H1 (cell line): ENCODE data around the gene PTN. TPM values are rescaled to one million over a fixed set of nuclear protein-coding genes. Genes with fewer than 3 reads are reported as not detected.

Source experiments
- CTCF ChIA-PET: fragments of 300-600 bp; sonication (Branson Sonifier 250); formaldehyde crosslinking; loops from one replicate; lab custom pipeline; 2021; ENCODE audit not compliant: partially characterized antibody; lab: Charles Lee
- POLR2A ChIA-PET: fragments of 300-600 bp; sonication (Branson Sonifier 250); formaldehyde crosslinking; loops from one replicate; lab custom pipeline; 2021; ENCODE audit warnings: inconsistent platforms; ENCODE audit not compliant: partially characterized antibody; lab: Charles Lee
- DNase-seq, 2 experiments: peaks; one replicate each; pipeline versions ENCODE4 v3.0.0 to v3.0.0-alpha.2; 2010 to 2022; ENCODE audit warnings: low spot score in 2 of 2, low read depth in 1 of 2, mixed read lengths in 1 of 2
- FAIRE-seq: peaks from 2 replicates; lab custom pipeline; 2011; peaks lifted over from hg19 to GRCh38; lab: Jason Lieb, UNC
- H2AFZ ChIP-seq: 2 replicates; pipeline ENCODE4 v1.8.1; 2012; ENCODE audit warnings: low read length, inconsistent platforms
- H2AK5ac ChIP-seq: 2 replicates; pipeline ENCODE4 v1.6.1; 2013; ENCODE audit warnings: low read depth, low read length
- H2BK120ac ChIP-seq: replicated peaks from 2 replicates; pipeline ENCODE3; 2013; ENCODE audit warnings: low read depth, low read length, inconsistent platforms
- H2BK12ac ChIP-seq: 2 replicates; pipeline ENCODE4 v1.6.1; 2013; ENCODE audit warnings: low read depth, low read length
- H2BK15ac ChIP-seq: 2 replicates; pipeline ENCODE4 v1.6.1; 2013; ENCODE audit warnings: low read length
- H2BK20ac ChIP-seq: 2 replicates; pipeline ENCODE4 v1.6.1; 2013; ENCODE audit warnings: low read length
- H2BK5ac ChIP-seq: 2 replicates; pipeline ENCODE4 v1.6.1; 2013; ENCODE audit warnings: low read depth, low read length
- H3K14ac ChIP-seq: 2 replicates; pipeline ENCODE4 v1.6.1; 2013; ENCODE audit warnings: inconsistent platforms; ENCODE audit not compliant: insufficient read length
- H3K18ac ChIP-seq: 2 replicates; pipeline ENCODE4 v1.6.1; 2013; ENCODE audit warnings: low read length; ENCODE audit errors: extremely low read depth
- H3K23ac ChIP-seq: 2 replicates; pipeline ENCODE4 v1.6.1; 2013; ENCODE audit warnings: inconsistent platforms; ENCODE audit not compliant: insufficient read length
- H3K23me2 ChIP-seq: 2 replicates; pipeline ENCODE4 v1.6.1; 2013; ENCODE audit warnings: low read depth, low read length
- H3K27ac ChIP-seq: 2 replicates; pipeline ENCODE4 v1.6.1; 2011; ENCODE audit warnings: low read depth, low read length, inconsistent platforms
- H3K27me3 ChIP-seq, 4 experiments: replicated peaks in 1 of 4; 1 replicate in 1 of 4; 2 replicates in 3 of 4; pipeline versions ENCODE4 v1.6.1 to v1.8.1; 2011 to 2013; ENCODE audit warnings: low read length in 3 of 4, mild to moderate bottlenecking in 3 of 4, inconsistent platforms in 2 of 4, mixed read lengths in 2 of 4, moderate library complexity in 1 of 4; ENCODE audit not compliant: control insufficient read depth in 3 of 4, insufficient read depth in 3 of 4; ENCODE audit errors: extremely low read depth in 1 of 4
- H3K36me3 ChIP-seq, 4 experiments: 2 replicates each; pipeline versions ENCODE4 v1.6.1 to v1.8.1; 2011 to 2013; ENCODE audit warnings: mild to moderate bottlenecking in 4 of 4, low read length in 3 of 4, moderate library complexity in 2 of 4, control low read depth in 1 of 4, inconsistent platforms in 1 of 4; ENCODE audit not compliant: insufficient read depth in 4 of 4, control insufficient read depth in 2 of 4
- H3K4ac ChIP-seq: replicated peaks from 2 replicates; pipeline ENCODE3; 2013; ENCODE audit warnings: low read length, low read depth, mixed read lengths, inconsistent platforms; ENCODE audit not compliant: insufficient read length
- H3K4me1 ChIP-seq, 4 experiments: replicated peaks in 1 of 4; 1 replicate in 1 of 4; 2 replicates in 3 of 4; pipeline versions ENCODE4 v1.6.1 to v1.8.1; 2011 to 2013; ENCODE audit warnings: low read length in 3 of 4, inconsistent platforms in 2 of 4, mixed read lengths in 1 of 4; ENCODE audit not compliant: insufficient read depth in 4 of 4, control insufficient read depth in 3 of 4
- H3K4me2 ChIP-seq, 2 experiments: 2 replicates each; pipeline versions ENCODE4 v1.6.1 to v1.8.1; 2011 to 2013; ENCODE audit warnings: low read depth in 2 of 2, low read length in 2 of 2, control low read depth in 1 of 2, inconsistent platforms in 1 of 2, mild to moderate bottlenecking in 1 of 2; ENCODE audit not compliant: insufficient read depth in 1 of 2
- H3K4me3 ChIP-seq, 4 experiments: fragments of 200-600, 300-600 bp in 1 of 4; sonication (generic), shearing (Covaris generic), sonication (Bioruptor Twin) in 1 of 4; 2 replicates each; pipeline versions ENCODE4 v1.5.1 to v1.8.1; 2011 to 2016; ENCODE audit warnings: low read length in 4 of 4, low read depth in 3 of 4, control low read depth in 2 of 4, inconsistent platforms in 2 of 4, mild to moderate bottlenecking in 2 of 4, mixed read lengths in 1 of 4, moderate library complexity in 1 of 4; ENCODE audit not compliant: insufficient read depth in 2 of 4; ENCODE audit errors: extremely low read depth in 1 of 4
- H3K56ac ChIP-seq: replicated peaks from 2 replicates; pipeline ENCODE3; 2013; ENCODE audit warnings: low read depth, mild to moderate bottlenecking, mixed read lengths, low read length, inconsistent platforms; ENCODE audit not compliant: insufficient read length
- H3K79me1 ChIP-seq: 2 replicates; pipeline ENCODE4 v1.6.1; 2013; ENCODE audit warnings: low read depth, low read length, control low read depth
- H3K79me2 ChIP-seq, 2 experiments: 2 replicates each; pipeline versions ENCODE4 v1.6.1 to v1.8.1; 2012 to 2013; ENCODE audit warnings: low read length in 2 of 2, mild to moderate bottlenecking in 2 of 2, inconsistent platforms in 1 of 2; ENCODE audit not compliant: insufficient read depth in 2 of 2, control insufficient read depth in 1 of 2
- H3K9ac ChIP-seq, 4 experiments: replicated peaks in 1 of 4; 1 replicate in 1 of 4; 2 replicates in 3 of 4; pipeline versions ENCODE4 v1.6.1 to v1.8.1; 2011 to 2013; ENCODE audit warnings: low read depth in 3 of 4, low read length in 3 of 4, control low read depth in 2 of 4, mild to moderate bottlenecking in 2 of 4, moderate library complexity in 2 of 4, inconsistent platforms in 1 of 4; ENCODE audit errors: extremely low read depth in 1 of 4
- H3K9me3 ChIP-seq, 2 experiments: 2 replicates each; pipeline versions ENCODE4 v1.6.1 to v1.8.1; 2012 to 2013; ENCODE audit warnings: mild to moderate bottlenecking in 2 of 2, moderate library complexity in 2 of 2, control low read depth in 1 of 2, inconsistent platforms in 1 of 2, low read depth in 1 of 2, low read length in 1 of 2, mixed read lengths in 1 of 2; ENCODE audit not compliant: insufficient read depth in 2 of 2
- H4K20me1 ChIP-seq, 2 experiments: replicated peaks in 1 of 2; 2 replicates each; pipeline versions ENCODE3 to v1.8.1; 2011 to 2013; ENCODE audit warnings: inconsistent platforms in 2 of 2, low read length in 2 of 2, mild to moderate bottlenecking in 1 of 2; ENCODE audit not compliant: insufficient read depth in 2 of 2, control insufficient read depth in 1 of 2
- H4K5ac ChIP-seq: 2 replicates; pipeline ENCODE4 v1.6.1; 2013; ENCODE audit warnings: low read length, low read depth, mixed read lengths, inconsistent platforms; ENCODE audit not compliant: insufficient read length
- H4K8ac ChIP-seq: 2 replicates; pipeline ENCODE4 v1.8.0; 2013; ENCODE audit warnings: mild to moderate bottlenecking, moderate library complexity, low read length, inconsistent platforms; ENCODE audit not compliant: insufficient read depth; ENCODE audit errors: extremely low read depth
- H4K91ac ChIP-seq: replicated peaks from 2 replicates; pipeline ENCODE3; 2013; ENCODE audit warnings: low read length, mixed read lengths, inconsistent platforms; ENCODE audit not compliant: insufficient read length
- CEBPB ChIP-seq: IDR thresholded peaks from 2 replicates; pipeline ENCODE4 v1.6.1; 2012; ENCODE audit warnings: low read depth, low read length
- CHD1 ChIP-seq: IDR thresholded peaks from 2 replicates; pipeline ENCODE4 v1.6.1; 2012; ENCODE audit warnings: low read depth, low read length, improper control_type of control experiment
- EGR1 ChIP-seq: IDR thresholded peaks from 2 replicates; pipeline ENCODE4 v1.6.1; 2011; ENCODE audit warnings: low read depth, low read length, borderline replicate concordance
- GABPA ChIP-seq: IDR thresholded peaks from 2 replicates; pipeline ENCODE4 v1.6.1; 2011; ENCODE audit warnings: mild to moderate bottlenecking, low read length, moderate library complexity, borderline replicate concordance; ENCODE audit not compliant: insufficient read depth
- JUN ChIP-seq: IDR thresholded peaks from 2 replicates; pipeline ENCODE4 v1.6.1; 2011; ENCODE audit warnings: low read depth, mild to moderate bottlenecking, improper control_type of control experiment, low read length
- PHF8 ChIP-seq: fragments of 200-600 bp; sonication (generic); conservative IDR thresholded peaks from 2 replicates; pipeline ENCODE4 v1.7.1; 2012; ENCODE audit warnings: low read depth, mild to moderate bottlenecking, inconsistent platforms, low read length, moderate library complexity
- SIRT6 ChIP-seq: IDR thresholded peaks from one replicate; pipeline ENCODE4 v1.7.1; 2012; ENCODE audit warnings: low read length, inconsistent platforms
- SP4 ChIP-seq: IDR thresholded peaks from 2 replicates; pipeline ENCODE4 v1.6.1; 2012; ENCODE audit warnings: low read length, inconsistent platforms
- SUZ12 ChIP-seq: fragments of 200-600 bp; sonication (generic); IDR thresholded peaks from 2 replicates; pipeline ENCODE4 v1.6.1; 2012; ENCODE audit warnings: mild to moderate bottlenecking, inconsistent platforms, low read length, moderate library complexity, mixed read lengths
- TAF1 ChIP-seq: IDR thresholded peaks from 2 replicates; pipeline ENCODE4 v1.6.1; 2011; ENCODE audit warnings: mild to moderate bottlenecking, low read depth, low read length
- TAF7 ChIP-seq: optimal IDR thresholded peaks from 2 replicates; pipeline ENCODE3; 2011; ENCODE audit warnings: low read depth, mild to moderate bottlenecking, inconsistent platforms, low read length, moderate library complexity, borderline replicate concordance
- TEAD4 ChIP-seq: IDR thresholded peaks from 2 replicates; pipeline ENCODE4 v1.6.1; 2012; ENCODE audit warnings: low read depth, low read length, inconsistent platforms, mixed read lengths
- WGBS, 2 experiments: shearing (Covaris generic) in 1 of 2; methylation state at CpG; one replicate each; pipeline versions ENCODE4 v1.1.6 to v1.1.7; 2013 to 2015; ENCODE audit warnings: low lambda C conversion rate in 2 of 2, mixed read lengths in 2 of 2, inconsistent platforms in 1 of 2, low coverage in 1 of 2, missing lambda C conversion rate in 1 of 2; ENCODE audit not compliant: insufficient replicate concordance in 2 of 2, insufficient coverage in 1 of 2, insufficient read length in 1 of 2; ENCODE audit errors: extremely low coverage in 1 of 2, missing lambda C conversion rate in 1 of 2; 5-methylcytosine and 5-hydroxymethylcytosine counted together
- polyA plus RNA-seq, 7 experiments: library from polyadenylated mRNA; depleted of rRNA in 3 of 7; stranded (reverse) in 5 of 7; unstranded in 2 of 7; fragments of >200 nt in 5 of 7; fragments of 200-250 nt in 2 of 7; gene quantifications; 1 replicate in 5 of 7; 2 replicates in 1 of 7; 4 replicates in 1 of 7; pipeline versions ENCODE4 v1.2.1 to v1.2.3, GENCODE V29; 2011 to 2013; ENCODE audit warnings: missing spikeins in 2 of 7, mixed read lengths in 2 of 7
- total RNA-seq: library from RNA; stranded (reverse); fragmentation: NEBNext Ultra II Directional; extraction: Animal tissue kit (Norgen Biotek cat#: 25700); gene quantifications from 2 replicates; pipeline ENCODE4 v1.2.1, GENCODE V29; 2021
- TF ChIP-seq, protein P1 (sequence below), 3 experiments: IDR thresholded peaks; 1 replicate in 2 of 3; 2 replicates in 1 of 3; pipeline versions ENCODE4 v1.5.1 to v1.6.1; 2011; ENCODE audit warnings: low read length in 3 of 3, mild to moderate bottlenecking in 3 of 3, inconsistent platforms in 2 of 3, low read depth in 1 of 3, moderate library complexity in 1 of 3; ENCODE audit not compliant: insufficient read depth in 1 of 3; ENCODE audit errors: control extremely low read depth in 1 of 3

Gene PTN
- total and polyA plus RNA-seq, 2 of the 8 experiments (the other 6 are each of a cell fraction or from before 2014, with no cell fraction given) = 23.1 to 27.8 TPM

DNA sequence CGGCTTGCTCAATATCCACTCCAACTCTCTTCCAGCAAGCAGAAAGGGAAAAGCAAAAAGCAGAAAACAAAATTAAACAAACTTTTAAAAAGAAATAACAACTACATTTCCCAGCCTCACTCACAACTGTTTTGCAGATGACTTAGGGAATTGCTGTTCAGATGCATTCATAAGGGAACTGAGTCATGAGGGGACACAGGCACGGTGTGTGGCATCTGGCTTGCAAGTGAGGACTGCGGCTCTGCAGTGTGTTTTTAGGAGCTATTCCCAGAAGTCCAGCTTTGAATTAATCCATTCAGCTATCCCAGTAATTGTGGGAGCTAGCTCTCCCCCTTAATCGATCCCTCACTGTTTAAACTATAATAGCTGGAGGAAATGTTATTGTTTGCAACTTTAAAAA lies 30.3 kb downstream of the PTN start:
- no peak overlapping the region for H3K56ac ChIP-seq
- no peak overlapping the region for H3K9ac ChIP-seq
- H3K4me1 ChIP-seq = peaks cover 0 to 3% (median 1%) of the 10 kb centered on the region in 4 experiments; a peak in 2 of 7 replicates
- POLR2A ChIA-PET = interaction anchor here (0.6 kb wide), 1 partner anchor 467 kb away, joined by 4 read pairs; no protein-coding TSS in a partner anchor
- no peak overlapping the region for H4K8ac ChIP-seq
- H3K36me3 ChIP-seq = no peaks in the 10 kb centered on the region
- no peak overlapping the region for H3K23ac ChIP-seq
- no peak overlapping the region for H2BK12ac ChIP-seq
- no peak overlapping the region for H2AFZ ChIP-seq
- no peaks in the 10 kb centered on the region for H3K79me1 ChIP-seq
- no peaks in the 10 kb centered on the region for H3K79me2 ChIP-seq
- H3K4ac ChIP-seq = no peak overlapping the region
- no peak overlapping the region for H3K14ac ChIP-seq
- H2BK20ac ChIP-seq = no peak overlapping the region
- no peak overlapping the region for H3K18ac ChIP-seq
- H3K4me3 ChIP-seq = no peak overlapping the region
- DNase-seq (no peak), FAIRE-seq (no peak)
- H3K27me3 ChIP-seq = no peaks in the 10 kb centered on the region
- no peak overlapping the region for H3K27ac ChIP-seq
- H2AK5ac ChIP-seq = no peak overlapping the region
- no peaks in the 10 kb centered on the region for H4K20me1 ChIP-seq
- no peak overlapping the region for H4K5ac ChIP-seq
- no peaks in the 10 kb centered on the region for H3K23me2 ChIP-seq
- no peak overlapping the region for H2BK5ac ChIP-seq
- no peak overlapping the region for H4K91ac ChIP-seq
- WGBS, 2 experiments = 88% methylated on average over 4 of the region's 4 CpGs; no CpG with 5 or more reads in 1 of the 2 experiments
- H2BK120ac ChIP-seq = no peak overlapping the region
- CTCF ChIA-PET = interaction anchor here (0.9 to 1.3 kb wide), 3 partner anchors 9 to 144 kb away, joined by 3 to 7 read pairs (median 4); no protein-coding TSS in a partner anchor
- no peak overlapping the region for H3K4me2 ChIP-seq
- H3K9me3 ChIP-seq = no peaks in the 10 kb centered on the region
- H2BK15ac ChIP-seq = no peak overlapping the region
- TF ChIP-seq TAF7 (no peak), TAF1 (no peak), SP4 (no peak), CHD1 (no peak), TEAD4 (no peak), PHF8 (no peak), GABPA (no peak), EGR1 (no peak), JUN (no peak), SUZ12 (no peak), SIRT6 (no peak), CEBPB (no peak)
- TF ChIP-seq, protein P1, sequence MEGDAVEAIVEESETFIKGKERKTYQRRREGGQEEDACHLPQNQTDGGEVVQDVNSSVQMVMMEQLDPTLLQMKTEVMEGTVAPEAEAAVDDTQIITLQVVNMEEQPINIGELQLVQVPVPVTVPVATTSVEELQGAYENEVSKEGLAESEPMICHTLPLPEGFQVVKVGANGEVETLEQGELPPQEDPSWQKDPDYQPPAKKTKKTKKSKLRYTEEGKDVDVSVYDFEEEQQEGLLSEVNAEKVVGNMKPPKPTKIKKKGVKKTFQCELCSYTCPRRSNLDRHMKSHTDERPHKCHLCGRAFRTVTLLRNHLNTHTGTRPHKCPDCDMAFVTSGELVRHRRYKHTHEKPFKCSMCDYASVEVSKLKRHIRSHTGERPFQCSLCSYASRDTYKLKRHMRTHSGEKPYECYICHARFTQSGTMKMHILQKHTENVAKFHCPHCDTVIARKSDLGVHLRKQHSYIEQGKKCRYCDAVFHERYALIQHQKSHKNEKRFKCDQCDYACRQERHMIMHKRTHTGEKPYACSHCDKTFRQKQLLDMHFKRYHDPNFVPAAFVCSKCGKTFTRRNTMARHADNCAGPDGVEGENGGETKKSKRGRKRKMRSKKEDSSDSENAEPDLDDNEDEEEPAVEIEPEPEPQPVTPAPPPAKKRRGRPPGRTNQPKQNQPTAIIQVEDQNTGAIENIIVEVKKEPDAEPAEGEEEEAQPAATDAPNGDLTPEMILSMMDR (IDR thresholded peaks at IDR 0.05; ENCODE audit: control extremely low read depth in 1 of 3, insufficient read depth in 1 of 3, low read depth in 1 of 3, low read length in 3 of 3) = no peak
